ENCODE results near the gene RAB1A.

RAB1A gene

DNA sequence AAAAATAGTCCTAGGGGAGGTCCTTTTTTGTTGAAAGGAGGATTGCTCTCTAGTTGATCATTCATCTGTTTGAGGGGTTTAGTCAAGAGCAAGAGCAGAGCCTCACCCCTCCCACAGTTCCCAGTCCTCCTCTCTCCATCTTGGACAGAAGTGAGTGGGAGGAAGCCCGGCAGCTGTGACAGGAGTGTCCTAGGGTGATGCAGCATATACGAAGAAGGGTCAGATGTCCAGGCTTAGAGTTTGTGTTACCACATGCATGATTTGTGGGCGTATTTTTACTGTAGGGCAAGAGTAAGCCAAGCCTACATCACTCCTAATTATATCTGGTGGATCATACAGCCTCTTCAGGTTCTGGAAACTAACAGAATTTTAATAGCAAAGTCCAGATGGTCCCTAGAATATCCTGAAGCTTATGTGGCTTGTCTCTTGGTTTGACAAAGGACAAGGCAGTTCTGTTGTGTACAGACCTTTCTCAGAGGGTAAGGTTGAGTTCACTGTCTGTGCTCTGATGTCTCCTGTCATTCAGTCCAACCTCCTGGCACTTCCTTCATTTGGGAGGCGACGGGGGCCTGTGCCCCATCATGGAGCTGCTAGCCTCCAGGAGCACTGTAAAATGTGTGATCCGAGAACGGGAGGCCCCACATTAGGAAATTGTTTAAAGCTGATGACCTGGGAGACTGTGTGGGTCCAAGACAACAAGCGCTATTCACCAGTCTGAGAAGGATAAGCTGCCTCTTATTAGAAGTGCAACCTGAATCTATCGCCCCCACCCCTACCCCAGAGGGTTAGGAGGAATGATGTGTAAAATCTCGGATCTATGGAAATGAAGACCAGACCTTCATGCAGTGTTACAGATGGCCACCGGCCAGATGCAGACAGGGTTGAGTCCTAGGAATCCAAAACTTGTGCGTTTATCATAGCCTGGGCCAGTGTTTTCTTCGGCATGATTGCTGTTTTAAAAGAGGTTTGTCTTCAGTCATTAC lies 66.8 kb downstream of the RAB1A start:
- DNase-seq (ENCODE audit: low read depth in 1 of 2, low spot score in 1 of 2) = no peak

- DNase-seq (ENCODE audit: low read depth in 1 of 2, low spot score in 1 of 2) = no peak
Observed at GRCh38 chr2:65061910-65062339, 68.0 kb downstream of the RAB1A start.

DNA sequence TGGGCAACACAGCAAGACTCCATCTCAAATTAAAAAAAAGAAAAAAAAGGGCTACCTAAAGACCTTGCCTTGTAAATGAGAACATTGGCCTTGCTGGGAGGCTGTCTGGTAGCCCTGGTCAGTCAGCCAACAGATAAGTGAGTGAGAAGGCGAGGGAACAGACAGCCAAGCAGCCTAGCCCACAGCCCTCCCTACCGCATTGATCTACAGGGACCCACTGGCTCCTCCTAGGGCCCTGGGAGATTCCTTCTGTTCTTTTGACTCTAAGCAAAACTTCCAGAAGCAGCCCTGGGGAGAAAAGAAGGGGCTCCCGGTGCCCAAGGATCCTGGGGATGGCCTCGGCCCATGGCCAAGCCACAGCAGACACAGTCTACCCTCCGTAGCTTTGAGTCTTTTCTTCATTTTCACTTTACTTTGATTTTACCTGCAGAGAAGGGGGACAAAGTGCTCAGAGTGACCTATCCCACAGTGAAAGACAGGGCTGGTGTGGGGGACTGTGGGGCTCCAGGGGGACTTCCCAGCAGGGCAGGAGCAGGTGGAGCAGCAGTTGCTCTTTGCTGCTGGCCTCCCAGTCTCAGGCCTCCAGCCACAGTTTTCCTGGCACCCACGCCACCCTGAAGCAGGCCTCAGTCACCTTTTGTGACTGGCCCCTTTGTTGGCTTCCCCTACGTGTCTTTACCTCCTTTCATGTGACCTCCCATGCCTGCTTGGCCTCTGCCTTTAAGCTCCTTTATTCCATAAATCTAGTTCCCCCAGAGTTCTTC lies 68.6 kb downstream of the RAB1A start:
- DNase-seq (ENCODE audit: low read depth in 1 of 2, low spot score in 1 of 2) = no peak

GRCh38 chr2:65059071-65059470 lies 70.8 kb downstream of the RAB1A start:
- DNase-seq (ENCODE audit: low read depth in 1 of 2, low spot score in 1 of 2) = no peak

DNA sequence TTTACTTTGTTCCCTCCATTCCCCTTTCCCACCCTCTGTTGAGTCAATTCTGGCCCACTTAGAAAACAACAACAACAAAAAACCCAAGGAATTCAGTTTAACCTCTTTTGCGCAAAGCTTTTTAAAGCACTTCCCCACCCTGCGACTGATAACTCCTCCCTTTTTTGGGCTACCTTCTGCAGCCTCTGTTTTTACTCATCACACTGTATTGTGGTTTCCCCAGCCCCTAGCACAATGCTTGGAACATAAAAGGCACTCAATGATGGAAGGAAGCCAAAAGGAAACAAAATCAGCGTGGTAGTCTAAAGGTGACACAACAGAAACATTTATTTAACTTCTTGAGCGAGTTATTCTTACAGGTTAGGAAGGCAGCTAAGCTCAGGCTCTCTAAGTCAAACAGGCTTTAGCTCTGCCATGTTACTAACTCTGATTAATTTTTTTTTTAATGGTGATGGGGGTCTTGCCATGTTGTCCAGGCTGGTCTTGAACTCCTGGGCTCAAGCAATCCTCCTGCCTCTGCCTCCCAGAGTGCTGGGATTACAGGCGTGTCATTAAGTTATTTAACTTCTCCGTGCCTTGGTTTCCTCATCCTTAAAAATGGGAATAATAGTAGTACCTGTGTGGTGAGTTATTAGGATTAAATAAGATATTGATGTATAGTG lies 72.4 kb downstream of the RAB1A start:
- DNase-seq (ENCODE audit: low read depth in 1 of 2, low spot score in 1 of 2) = peak in 1 of 2 donors; percentile 61

- no peak for DNase-seq (ENCODE audit: low read depth in 1 of 2, low spot score in 1 of 2)
Observed at GRCh38 chr2:65057054-65057375, 72.9 kb downstream of the RAB1A start.

DNA sequence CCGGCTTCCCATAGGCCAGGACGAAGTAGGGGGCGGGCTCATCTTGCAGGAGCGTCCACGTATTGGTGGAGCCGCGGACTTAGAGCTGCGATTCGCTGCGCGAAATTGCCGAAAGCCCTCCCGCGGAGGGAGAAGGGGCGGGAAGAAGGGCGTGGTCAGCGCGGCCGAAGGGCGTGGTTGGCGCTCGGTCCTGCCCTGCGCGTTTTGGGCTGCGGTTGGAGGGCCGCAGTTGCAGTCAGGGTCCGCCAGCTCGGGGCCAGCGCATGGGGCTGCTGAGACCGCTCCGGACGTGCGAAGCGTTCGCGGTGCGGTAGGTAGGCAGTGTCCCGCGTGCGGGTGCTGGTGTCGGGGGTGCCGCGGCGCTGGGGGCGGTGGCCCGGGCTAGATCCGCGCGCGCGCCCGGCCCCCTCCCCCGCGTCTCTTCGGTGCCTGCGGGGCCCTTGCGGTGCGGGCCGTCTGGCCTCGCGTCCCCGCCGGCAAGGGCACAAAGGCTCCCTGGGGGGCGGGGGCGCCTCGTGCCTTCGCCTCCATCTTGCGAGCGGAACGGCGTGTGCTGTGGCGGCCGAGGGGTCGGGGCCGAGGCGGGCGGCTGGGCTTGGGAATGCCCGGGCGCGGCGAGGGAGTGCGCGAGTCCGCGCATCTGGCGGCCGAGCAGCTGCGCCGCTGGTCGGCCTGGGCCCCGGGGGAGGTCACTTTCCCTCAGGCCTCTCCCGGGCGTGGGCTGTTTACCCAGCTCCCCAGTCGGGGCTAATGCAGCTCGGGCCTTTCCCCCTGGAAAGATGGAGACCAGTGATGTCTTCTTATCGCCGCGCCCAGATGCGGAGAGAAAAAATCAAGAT lies 73.5 kb downstream of the RAB1A start, which contains the start of gene CEP68:
Gene CEP68, plus strand, starts transcription at position 202 of the 839 bp plus-strand sequence. CDS start 13,029 bp downstream, outside the sequence.
- peak; percentile 88 to 95 for DNase-seq (ENCODE audit: low read depth in 1 of 2, low spot score in 1 of 2)

DNA sequence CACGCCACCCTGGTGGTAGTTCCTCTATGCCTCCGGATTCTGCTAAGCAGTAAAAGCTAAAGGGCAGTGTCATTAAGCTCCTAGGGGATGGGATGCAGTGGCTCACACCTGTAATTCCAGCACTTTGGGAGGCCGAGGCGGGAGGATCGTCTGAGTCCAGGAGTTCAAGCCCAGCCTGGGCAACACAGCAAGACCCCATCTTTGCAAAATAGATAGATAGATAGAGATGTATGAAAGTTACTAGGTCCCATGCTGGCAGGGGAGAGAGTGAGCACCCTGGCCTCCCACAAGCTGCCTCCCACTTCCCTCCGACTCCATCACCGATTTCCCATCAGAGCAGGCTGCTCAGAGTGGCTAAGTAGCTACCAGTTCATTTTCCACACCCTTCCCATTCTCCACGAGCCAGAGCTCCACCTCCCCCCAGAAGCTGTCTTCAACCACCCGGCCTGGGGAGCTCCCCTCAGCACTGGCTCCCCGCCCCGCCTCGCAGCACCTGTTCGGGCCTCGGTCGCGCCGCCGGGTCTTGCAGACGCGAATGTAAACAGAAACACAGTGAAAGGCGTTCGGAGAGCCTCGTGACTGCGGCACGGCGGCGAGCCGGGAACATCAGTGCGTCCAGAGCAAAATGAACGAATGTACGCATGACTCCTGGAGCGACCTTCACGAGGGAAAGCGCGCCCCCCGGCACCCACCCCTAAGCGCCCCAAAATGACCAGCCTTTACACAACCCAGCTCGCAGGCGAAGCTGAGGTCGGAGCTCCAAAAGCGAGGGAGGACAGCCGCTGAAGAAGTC lies 74.3 kb downstream of the RAB1A start:
- DNase-seq (ENCODE audit: low read depth in 1 of 2, low spot score in 1 of 2) = no peak

GRCh38 chr2:65054749-65055421 lies 75.0 kb downstream of the RAB1A start:
- no peak for DNase-seq (ENCODE audit: low read depth in 1 of 2, low spot score in 1 of 2)

DNA sequence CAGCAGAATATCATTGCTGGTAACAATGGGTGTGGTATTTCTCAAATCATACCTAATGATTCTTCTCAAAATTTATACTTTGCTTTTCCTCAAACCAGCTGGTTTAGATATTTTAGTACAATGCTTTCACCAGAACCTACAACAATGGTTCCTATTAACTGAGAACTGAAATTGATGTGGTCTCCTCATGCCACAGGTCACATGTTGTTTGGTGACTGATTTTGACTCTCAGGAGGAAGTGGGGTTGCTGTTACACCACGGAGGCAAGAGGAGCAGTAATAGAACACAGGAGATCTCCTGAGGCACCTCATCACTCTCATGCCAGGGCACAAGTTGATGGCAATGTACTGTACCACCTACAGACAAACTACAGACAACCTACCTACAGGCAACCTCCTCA lies 76.7 kb downstream of the RAB1A start:
- DNase-seq (ENCODE audit: low read depth in 1 of 2, low spot score in 1 of 2) = no peak

DNA sequence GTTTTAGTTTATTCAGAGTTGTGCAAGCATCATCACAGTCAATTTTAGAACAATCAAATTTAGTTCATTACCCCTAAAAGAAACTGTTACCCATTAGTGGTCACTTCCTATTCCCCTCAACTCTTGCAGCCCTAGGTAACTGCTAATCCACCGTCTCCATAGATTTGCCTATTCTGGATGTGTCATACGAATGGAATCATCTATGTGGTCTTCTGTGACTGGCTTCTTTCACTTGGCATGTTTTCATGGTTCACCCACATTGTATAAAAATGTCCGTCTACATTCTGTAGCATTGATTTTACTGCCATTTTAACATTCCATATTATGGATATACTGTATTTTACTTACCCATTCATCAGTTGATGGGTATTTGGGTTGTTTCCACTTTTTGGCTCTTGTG lies 79.0 kb downstream of the RAB1A start:
- no peak for DNase-seq (ENCODE audit: low read depth in 1 of 2, low spot score in 1 of 2)

DNA sequence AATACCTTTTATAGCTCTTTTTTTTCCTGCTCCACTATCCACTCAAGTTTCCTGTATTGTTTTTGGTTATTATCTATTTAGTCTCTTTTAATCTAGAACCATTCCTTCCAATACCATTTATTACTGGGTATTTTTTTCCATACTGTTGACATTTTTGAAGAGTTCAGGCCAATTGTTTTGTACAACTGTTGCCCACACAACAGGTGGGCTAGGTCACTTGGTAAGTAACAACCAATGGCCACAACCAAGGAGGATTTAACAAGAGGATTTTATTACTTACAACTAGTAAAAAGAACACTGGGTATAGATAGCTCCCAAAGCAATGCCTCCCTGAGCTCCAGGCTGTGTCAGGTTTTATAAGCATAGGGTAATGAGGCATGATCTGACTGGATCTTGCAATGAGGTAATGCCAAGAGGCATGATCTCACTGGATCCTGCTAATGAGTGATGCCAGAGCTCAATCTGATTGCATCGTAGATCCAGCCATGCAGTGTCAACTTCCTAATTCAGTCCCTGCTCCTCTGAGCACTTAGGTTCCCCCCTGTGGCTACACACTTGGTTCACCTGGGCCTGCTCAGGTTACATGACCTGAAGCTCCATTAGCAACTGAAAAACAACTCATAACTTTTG lies 80.8 kb downstream of the RAB1A start:
- DNase-seq (ENCODE audit: low read depth in 1 of 2, low spot score in 1 of 2) = no peak

GRCh38 chr2:65046633-65047407 lies 83.1 kb downstream of the RAB1A start:
- DNase-seq (ENCODE audit: low read depth in 1 of 2, low spot score in 1 of 2) = no peak

DNA sequence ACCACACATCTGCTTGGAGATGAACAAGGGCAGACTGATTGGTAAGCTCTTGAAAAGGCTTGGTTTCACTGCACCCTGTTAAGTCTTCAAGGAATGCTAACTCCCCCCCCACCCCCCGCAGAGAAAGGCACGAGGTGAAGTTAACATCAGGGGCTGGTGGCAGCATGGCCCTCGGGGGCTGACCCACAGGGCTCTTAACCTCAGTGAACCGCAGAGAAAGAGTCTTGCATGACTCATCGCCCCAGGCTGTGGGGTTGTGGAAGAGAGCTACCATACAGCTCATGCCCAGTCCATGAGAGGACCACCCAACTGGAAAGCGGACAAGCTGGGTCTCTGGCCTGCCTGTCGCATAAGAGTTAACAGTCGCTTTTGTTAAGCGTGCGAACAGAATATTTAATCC lies 84.3 kb downstream of the RAB1A start:
- DNase-seq (ENCODE audit: low read depth in 1 of 2, low spot score in 1 of 2) = no peak

DNA sequence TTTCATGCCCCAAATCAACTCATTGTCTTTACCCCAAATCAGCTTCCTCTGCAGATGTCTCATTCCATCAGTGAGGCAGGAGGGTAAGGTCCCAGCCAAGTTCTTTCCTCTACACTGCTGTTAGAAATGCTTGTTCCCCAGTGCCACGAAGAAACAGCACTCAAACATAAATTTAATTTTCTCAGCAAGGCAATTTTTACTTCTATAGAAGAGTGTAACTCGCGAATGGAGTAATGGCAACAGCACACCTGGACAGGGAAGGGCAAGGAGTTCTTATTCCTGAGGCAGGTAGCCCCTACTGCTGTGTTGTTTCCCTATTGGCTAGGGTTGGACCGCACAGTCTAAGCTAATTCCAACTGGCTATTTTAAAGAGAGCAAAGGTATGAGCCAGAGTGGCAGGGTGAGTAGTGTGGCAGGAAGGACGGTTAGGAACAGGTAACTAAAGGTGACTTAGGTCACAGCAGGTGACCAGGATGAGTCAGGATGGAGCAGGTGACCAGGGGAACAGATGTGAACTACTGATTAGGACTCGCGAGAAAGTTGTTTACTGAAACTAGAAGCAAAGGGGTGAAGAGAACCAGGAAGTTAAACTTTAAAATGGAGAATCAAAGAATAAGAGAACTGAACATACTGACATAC lies 85.7 kb downstream of the RAB1A start:
- no peak for DNase-seq (ENCODE audit: low read depth in 1 of 2, low spot score in 1 of 2)

GRCh38 chr2:65043001-65043400 lies 86.9 kb downstream of the RAB1A start:
- no peak for DNase-seq (ENCODE audit: low read depth in 1 of 2, low spot score in 1 of 2)

DNA sequence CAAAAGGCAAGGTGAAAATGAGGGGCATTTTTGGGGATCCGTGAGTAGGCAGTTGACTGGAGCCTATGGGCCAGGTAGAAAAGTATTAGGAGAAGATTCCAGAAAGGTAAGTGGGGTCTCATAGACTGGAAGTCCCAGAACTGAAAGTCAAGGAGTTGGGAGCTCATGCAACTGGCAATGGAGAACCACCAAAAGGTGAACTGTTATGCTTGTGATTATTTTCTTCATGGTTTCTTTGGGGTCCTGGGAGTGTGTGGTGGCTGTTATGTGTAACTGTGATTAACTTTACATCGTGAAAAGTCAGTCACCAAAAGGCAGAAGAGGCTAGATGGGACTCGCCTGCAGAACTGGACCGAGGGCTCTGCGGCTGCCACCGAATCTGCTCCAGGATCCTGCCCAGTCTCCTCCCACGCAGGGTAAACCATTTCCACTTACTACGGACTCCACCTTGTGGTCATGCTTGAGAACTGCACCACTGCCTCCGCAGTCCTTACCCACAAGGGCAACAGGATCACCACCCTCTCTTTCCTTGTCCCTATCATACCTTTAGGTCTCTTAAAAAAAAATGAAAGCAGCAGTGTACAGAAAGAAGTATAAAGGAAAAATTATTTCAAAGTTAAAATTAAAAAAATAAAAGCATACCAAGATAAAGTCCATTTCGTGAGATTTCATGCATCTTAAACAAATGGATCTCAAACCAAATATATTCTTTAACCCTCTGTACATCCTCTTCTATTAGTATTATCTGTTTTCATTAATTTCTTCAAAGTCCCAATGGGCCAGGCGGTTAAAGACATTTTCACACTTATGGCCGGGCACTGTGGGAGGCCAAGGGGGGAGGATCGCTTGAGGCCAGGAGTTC lies 89.3 kb downstream of the RAB1A start:
- DNase-seq (ENCODE audit: low read depth in 1 of 2, low spot score in 1 of 2) = peak; percentile 56 to 74

All from activated CD4-positive, alpha-beta T cell treated with anti-CD3 and anti-CD28 coated beads, Interleukin-2, amount 50 U/mL, for 24 hours (primary cell).